ENCODE data around the gene YWHAG.
"Not testable (repeated sequence)": the region's sequence is repeated elsewhere in the genome, so short reads cannot be mapped to it uniquely, and the experiment has no call there.

YWHAG gene

GRCh38 chr7:76358481-76359110, at the start of gene YWHAG:
Gene YWHAG (minus strand): TSS chr7:76358991. CDS start chr7:76358808, 183 bp downstream.
- DNase-seq = peak; percentile 78

GRCh38 chr7:76408121-76408560, 49.4 kb upstream of the YWHAG start:
- no peak for DNase-seq

- DNase-seq = no peak
These were observed 48.9 kb upstream of the YWHAG start for GRCh38 chr7:76407718-76408117.

- DNase-seq = no peak
These were observed 46.9 kb upstream of the YWHAG start for GRCh38 chr7:76405738-76406137.

- DNase-seq = no peak
These were observed 45.1 kb upstream of the YWHAG start for GRCh38 chr7:76403780-76404494.

- DNase-seq = not testable (repeated sequence)
These were observed 44.3 kb upstream of the YWHAG start for GRCh38 chr7:76403097-76403496.

- no peak for DNase-seq
These were observed 41.5 kb upstream of the YWHAG start for GRCh38 chr7:76400248-76400647.

- DNase-seq = no peak
These were observed 38.8 kb upstream of the YWHAG start for GRCh38 chr7:76397409-76398183.

GRCh38 chr7:76396864-76397263, 38.1 kb upstream of the YWHAG start:
- no peak for DNase-seq

- no peak for DNase-seq
These were observed 37.4 kb upstream of the YWHAG start for GRCh38 chr7:76395965-76396726.

- not testable (repeated sequence) for DNase-seq
These were observed 36.8 kb upstream of the YWHAG start for GRCh38 chr7:76395605-76395964.

GRCh38 chr7:76394957-76395356, 36.2 kb upstream of the YWHAG start:
- DNase-seq = no peak

- peak; percentile 81 for DNase-seq
These were observed 34.6 kb upstream of the YWHAG start for GRCh38 chr7:76393116-76394031.

- DNase-seq = no peak
These were observed 33.8 kb upstream of the YWHAG start for GRCh38 chr7:76392531-76393115.

- DNase-seq = no peak
These were observed 31.3 kb upstream of the YWHAG start for GRCh38 chr7:76390092-76390491.

- DNase-seq = not testable (repeated sequence)
These were observed 29.0 kb upstream of the YWHAG start for GRCh38 chr7:76387789-76388188.

- no peak for DNase-seq
These were observed 28.0 kb upstream of the YWHAG start for GRCh38 chr7:76386691-76387260.

GRCh38 chr7:76383089-76383944, 24.5 kb upstream of the YWHAG start:
- DNase-seq = no peak

- no peak for DNase-seq
These were observed 23.0 kb upstream of the YWHAG start for GRCh38 chr7:76381814-76382213.

- no peak for DNase-seq
These were observed 21.8 kb upstream of the YWHAG start for GRCh38 chr7:76380623-76380966.
